Progenitor cell of endocrine pancreas (in vitro differentiated cells): ENCODE data around the gene PLEKHG5. TPM values are rescaled to one million over a fixed set of nuclear protein-coding genes. Genes with fewer than 3 reads are reported as not detected.

Source experiments
- DNase-seq: peaks from one replicate; pipeline ENCODE4 v3.0.0; 2021; ENCODE audit warnings: low spot score; ENCODE audit not compliant: unreplicated experiment
- H3K27ac Mint-ChIP-seq: 2 replicates; pipeline ENCODE4 v1.8.0; 2021; ENCODE audit warnings: mild to moderate bottlenecking, moderate library complexity, mixed read lengths
- H3K27me3 Mint-ChIP-seq: 2 replicates; pipeline ENCODE4 v1.8.0; 2021; ENCODE audit warnings: mixed read lengths
- H3K36me3 Mint-ChIP-seq: 2 replicates; pipeline ENCODE4 v1.8.0; 2022; ENCODE audit warnings: mixed read lengths; ENCODE audit not compliant: insufficient read depth
- H3K4me1 Mint-ChIP-seq: 2 replicates; pipeline ENCODE4 v1.8.0; 2021; ENCODE audit warnings: low read depth, mixed read lengths
- H3K4me3 Mint-ChIP-seq: 2 replicates; pipeline ENCODE4 v1.8.0; 2021; ENCODE audit warnings: low read depth, mild to moderate bottlenecking, moderate library complexity, mixed read lengths
- H3K9me3 Mint-ChIP-seq: 2 replicates; pipeline ENCODE4 v1.8.0; 2021; ENCODE audit warnings: low read depth, mixed read lengths
- total RNA-seq: library from RNA; stranded (reverse); gene quantifications from 2 replicates; pipeline ENCODE4 v1.2.1, GENCODE V29; 2021
- TF ChIP-seq, protein P1 (sequence below): fragments of 200-600 bp; sonication (generic); IDR thresholded peaks from one replicate; pipeline ENCODE4 v1.5.0; 2021; ENCODE audit warnings: antibody characterized with exemption, mild to moderate bottlenecking; ENCODE audit not compliant: unreplicated experiment

PLEKHG5 gene
- total RNA-seq, 1 donor from 2014 or later = 77.0 TPM

DNA sequence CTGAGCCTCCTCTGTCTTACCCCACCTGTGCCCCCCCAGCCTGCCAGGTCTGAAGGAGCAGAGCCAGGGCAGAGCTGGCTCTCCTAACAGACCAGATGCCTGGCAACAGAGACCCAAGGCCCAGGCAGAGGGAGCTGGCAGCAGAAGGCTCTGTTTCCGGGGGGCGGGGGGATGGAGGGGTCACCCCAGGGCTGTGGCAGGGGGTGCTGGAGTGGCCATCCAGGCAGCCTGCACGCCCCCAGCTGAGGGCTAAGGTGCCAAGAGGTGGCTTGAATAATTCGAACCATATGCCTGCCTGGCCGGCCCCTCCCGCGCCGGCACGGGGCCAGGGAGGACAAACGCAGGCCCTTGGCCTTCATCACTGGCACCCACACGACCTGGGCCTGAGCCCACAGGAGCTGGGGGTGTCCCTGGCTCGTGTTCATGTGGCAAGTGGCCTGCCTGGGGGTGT, 16.0 kb upstream of the PLEKHG5 start:
- no peaks in the 10 kb centered on the region for H3K36me3 Mint-ChIP-seq
- no peak overlapping the region for H3K4me3 Mint-ChIP-seq
- H3K4me1 Mint-ChIP-seq = no peaks in the 10 kb centered on the region
- no peaks in the 10 kb centered on the region for H3K9me3 Mint-ChIP-seq
- DNase-seq = no peak
- TF ChIP-seq, protein P1, sequence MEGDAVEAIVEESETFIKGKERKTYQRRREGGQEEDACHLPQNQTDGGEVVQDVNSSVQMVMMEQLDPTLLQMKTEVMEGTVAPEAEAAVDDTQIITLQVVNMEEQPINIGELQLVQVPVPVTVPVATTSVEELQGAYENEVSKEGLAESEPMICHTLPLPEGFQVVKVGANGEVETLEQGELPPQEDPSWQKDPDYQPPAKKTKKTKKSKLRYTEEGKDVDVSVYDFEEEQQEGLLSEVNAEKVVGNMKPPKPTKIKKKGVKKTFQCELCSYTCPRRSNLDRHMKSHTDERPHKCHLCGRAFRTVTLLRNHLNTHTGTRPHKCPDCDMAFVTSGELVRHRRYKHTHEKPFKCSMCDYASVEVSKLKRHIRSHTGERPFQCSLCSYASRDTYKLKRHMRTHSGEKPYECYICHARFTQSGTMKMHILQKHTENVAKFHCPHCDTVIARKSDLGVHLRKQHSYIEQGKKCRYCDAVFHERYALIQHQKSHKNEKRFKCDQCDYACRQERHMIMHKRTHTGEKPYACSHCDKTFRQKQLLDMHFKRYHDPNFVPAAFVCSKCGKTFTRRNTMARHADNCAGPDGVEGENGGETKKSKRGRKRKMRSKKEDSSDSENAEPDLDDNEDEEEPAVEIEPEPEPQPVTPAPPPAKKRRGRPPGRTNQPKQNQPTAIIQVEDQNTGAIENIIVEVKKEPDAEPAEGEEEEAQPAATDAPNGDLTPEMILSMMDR = no peak
- H3K27me3 Mint-ChIP-seq = peaks cover 9% of the 10 kb centered on the region
- H3K27ac Mint-ChIP-seq = no peak overlapping the region

GRCh38 chr1:6507037-6507428, 15.6 kb upstream of the PLEKHG5 start:
- DNase-seq = no peak
- Mint-ChIP-seq H3K4me3 (no peak overlapping the region), H3K27ac (no peak overlapping the region), H3K9me3 (no peaks in the 10 kb centered on the region), H3K4me1 (no peaks in the 10 kb centered on the region), H3K27me3 (peaks cover 9% of the 10 kb centered on the region), H3K36me3 (no peaks in the 10 kb centered on the region)
- TF ChIP-seq, protein P1 = no peak

DNA sequence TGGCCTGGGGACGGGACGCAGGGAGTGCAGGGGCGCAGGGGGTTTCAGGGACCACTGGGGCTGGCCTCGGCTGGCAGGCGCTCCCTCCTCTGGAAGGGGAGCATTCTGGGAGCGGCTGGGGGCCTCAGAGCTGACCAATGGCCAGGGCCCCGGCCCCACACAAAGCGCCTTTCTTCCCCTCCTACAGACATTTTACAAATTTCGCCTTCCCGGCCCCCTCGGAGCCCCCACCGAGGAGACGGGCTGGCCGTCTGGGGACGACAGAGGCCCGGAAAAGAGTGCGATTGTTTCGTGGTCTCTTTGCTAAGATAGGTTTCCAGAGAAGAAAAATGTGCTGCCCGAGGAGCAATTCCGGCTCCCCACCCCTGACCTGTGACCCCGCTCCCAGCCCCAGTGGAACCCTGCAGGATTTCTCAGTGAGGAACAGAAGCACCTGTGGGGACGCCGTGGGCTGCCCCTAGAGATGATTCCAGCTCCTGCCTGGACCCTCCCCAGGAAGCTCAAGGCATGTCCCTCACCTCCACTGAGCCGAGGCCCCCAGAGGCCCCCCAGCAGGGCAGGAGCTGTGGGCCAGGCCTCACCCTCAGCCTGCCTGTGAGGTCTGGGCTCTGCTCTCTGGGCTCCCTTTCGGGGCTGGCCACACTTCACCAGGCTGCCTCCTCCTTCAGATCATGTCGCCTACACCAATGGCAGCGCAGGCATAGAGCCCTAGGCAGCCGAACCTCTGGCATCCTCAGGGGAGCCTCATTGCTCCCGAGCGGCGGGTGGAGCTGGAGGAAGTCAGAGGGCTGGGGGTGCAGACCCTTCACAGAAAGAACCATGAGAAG, 15.0 kb upstream of the PLEKHG5 start:
- Mint-ChIP-seq H3K9me3 (no peaks in the 10 kb centered on the region), H3K27ac (no peak overlapping the region), H3K4me1 (no peaks in the 10 kb centered on the region), H3K4me3 (no peak overlapping the region), H3K27me3 (peaks cover 14% of the 10 kb centered on the region), H3K36me3 (no peaks in the 10 kb centered on the region)
- no peak for DNase-seq
- TF ChIP-seq, protein P1 = no peak

GRCh38 chr1:6505367-6506209, 14.1 kb upstream of the PLEKHG5 start:
- no peaks in the 10 kb centered on the region for H3K4me1 Mint-ChIP-seq
- H3K4me3 Mint-ChIP-seq = no peak overlapping the region
- H3K9me3 Mint-ChIP-seq = no peaks in the 10 kb centered on the region
- peaks cover 23% of the 10 kb centered on the region for H3K27me3 Mint-ChIP-seq
- DNase-seq = no peak
- no peaks in the 10 kb centered on the region for H3K36me3 Mint-ChIP-seq
- H3K27ac Mint-ChIP-seq = no peak overlapping the region
- TF ChIP-seq, protein P1 = no peak

GRCh38 chr1:6504887-6505286, 13.4 kb upstream of the PLEKHG5 start:
- Mint-ChIP-seq H3K9me3 (no peaks in the 10 kb centered on the region), H3K36me3 (no peaks in the 10 kb centered on the region), H3K27me3 (peaks cover 25% of the 10 kb centered on the region), H3K4me3 (no peak overlapping the region), H3K4me1 (no peaks in the 10 kb centered on the region), H3K27ac (no peak overlapping the region)
- TF ChIP-seq, protein P1 = no peak
- no peak for DNase-seq
